Body of pancreas (tissue), 4 donors: ENCODE results near the gene RPL38. TPM values are rescaled to one million over a fixed set of nuclear protein-coding genes. Genes with fewer than 3 reads are reported as not detected.

ENCODE experiments used
- ATAC-seq: fragments of 150-250 bp; one replicate; pipeline ENCODE4 v1.9.1; 2016
- DNase-seq, 4 donors: peaks; one replicate each; pipeline ENCODE4 v3.0.0-alpha.2; 2019
- H3K27ac ChIP-seq, 4 donors: fragments of 200-600 bp; sonication (generic); 1 replicate in 3 of 4; 2 replicates in 1 of 4; pipeline versions ENCODE4 v1.5.1 to v1.6.1; 2016 to 2019; ENCODE audit warnings: mild to moderate bottlenecking in 1 of 4, mixed read lengths in 1 of 4, moderate library complexity in 1 of 4
- H3K27me3 ChIP-seq, 2 donors: fragments of 200-600 bp; sonication (generic); one replicate each; pipeline ENCODE4 v1.6.0; 2016; ENCODE audit warnings: mild to moderate bottlenecking in 1 of 2
- H3K36me3 ChIP-seq, 2 donors: fragments of 200-600 bp; sonication (generic); replicated peaks in 1 of 2; 2 replicates each; pipeline ENCODE4 v1.5.1; 2016; ENCODE audit warnings: low read depth in 2 of 2; ENCODE audit not compliant: insufficient read depth in 1 of 2
- H3K4me1 ChIP-seq: fragments of 200-600 bp; sonication (generic); one replicate; pipeline ENCODE4 v1.6.0; 2016
- H3K4me3 ChIP-seq, 2 donors: fragments of 200-600 bp; sonication (generic); 1 replicate in 1 of 2; 2 replicates in 1 of 2; pipeline ENCODE4 v1.5.1; 2016 to 2019
- H3K9me3 ChIP-seq, 3 donors: fragments of 200-600 bp; sonication (generic); 1 replicate in 2 of 3; 2 replicates in 1 of 3; pipeline ENCODE4 v1.5.1; 2016
- POLR2A ChIP-seq, 3 donors: fragments of 450-650 bp; IDR thresholded peaks; one replicate each; pipeline ENCODE4 v1.6.1; 2016; ENCODE audit warnings: antibody characterized with exemption in 3 of 3, mild to moderate bottlenecking in 2 of 3
- whole genome bisulfite sequencing, 2 donors: methylation state at CpG; one replicate each; pipeline ENCODE4 v1.1.5; 2017; 5-methylcytosine and 5-hydroxymethylcytosine counted together
- intact Hi-C: fragments of 100-400 bp; cut with DNase I; formaldehyde crosslinking; loops from one replicate; pipeline ENCODE4 v1.15.1; 2023
- total RNA-seq, 2 donors: library from RNA; depleted of rRNA; stranded (reverse); fragments of >200 nt; gene quantifications; one replicate each; pipeline ENCODE4 v1.1.0, GENCODE V29; 2016
- TF ChIP-seq, protein P1 (sequence below), 7 experiments: fragments of 450-650 bp in 4 of 7; fragments of 200-600 bp in 3 of 7; sonication (generic) in 3 of 7; IDR thresholded peaks; one replicate each; pipeline ENCODE4 v1.5.1; 2016 to 2019; ENCODE audit warnings: antibody characterized with exemption in 7 of 7

Gene RPL38
- total RNA-seq, 2 donors from 2014 or later, result 141 to 156 TPM

DNA sequence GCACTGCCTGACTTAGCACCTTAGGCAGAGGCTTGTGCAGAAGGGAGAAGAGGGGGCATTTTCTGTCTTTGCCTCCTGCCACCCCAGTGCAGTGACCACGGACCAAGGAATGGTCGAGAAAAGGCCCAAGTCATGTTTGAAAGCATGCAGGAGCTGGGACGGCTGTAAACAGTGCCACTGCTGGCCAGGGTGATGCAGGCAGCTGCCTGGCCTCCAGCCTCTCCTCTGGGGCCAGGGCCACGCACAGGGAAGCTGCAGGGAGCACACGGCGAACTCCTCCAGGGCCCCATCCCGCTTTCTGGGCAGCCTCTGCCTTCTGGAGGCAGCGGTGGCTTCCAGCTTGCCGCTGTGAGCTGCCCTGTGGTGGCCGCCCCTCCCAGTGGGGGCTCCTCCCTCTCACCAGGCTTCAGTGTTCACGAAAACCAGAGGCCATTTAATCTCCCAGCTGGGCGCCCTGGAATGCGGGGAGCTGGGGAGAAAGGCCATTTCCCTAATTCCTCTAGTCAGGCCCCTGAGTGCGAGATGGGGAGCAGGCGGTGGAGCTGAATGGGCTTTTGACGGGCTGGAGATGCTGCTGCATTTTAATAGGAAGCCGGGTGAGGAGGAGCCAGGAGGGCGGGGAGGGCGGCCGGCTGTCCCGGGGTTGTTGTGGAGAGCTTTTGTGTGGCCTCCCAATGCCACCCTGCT, 41.8 kb downstream of the RPL38 start:
- H3K27ac ChIP-seq, result no peak overlapping the region

DNA sequence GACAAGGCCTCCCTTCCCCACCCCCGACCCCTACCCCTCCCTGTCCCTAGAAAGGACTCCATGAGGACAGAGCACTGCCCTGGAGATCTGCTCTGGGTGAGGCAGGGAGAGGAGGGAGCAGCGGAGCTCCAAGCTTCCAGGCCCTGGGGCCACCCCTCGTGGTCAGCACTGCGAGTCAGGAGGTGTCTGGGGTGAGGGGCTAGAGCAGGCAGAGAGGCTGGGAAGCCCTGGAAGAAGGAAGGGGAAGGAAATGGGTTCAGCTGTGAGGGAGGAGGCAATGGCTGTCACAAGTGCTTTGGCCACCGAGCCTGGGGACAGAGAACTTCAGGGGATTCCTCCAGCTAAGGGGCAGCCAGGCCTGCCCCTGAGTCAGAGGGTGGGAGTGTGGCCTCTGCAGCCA, 42.4 kb downstream of the RPL38 start:
- Histone ChIP-seq H3K27me3 (no peaks in the 10 kb centered on the region), H3K4me1 (no peaks in the 10 kb centered on the region), H3K9me3 (no peaks in the 10 kb centered on the region), H3K36me3 (no peaks in the 10 kb centered on the region), H3K4me3 (no peak overlapping the region), H3K27ac (no peak overlapping the region)
- no peak for TF ChIP-seq POLR2A (IDR thresholded peaks at IDR 0.05)
- TF ChIP-seq, protein P1, sequence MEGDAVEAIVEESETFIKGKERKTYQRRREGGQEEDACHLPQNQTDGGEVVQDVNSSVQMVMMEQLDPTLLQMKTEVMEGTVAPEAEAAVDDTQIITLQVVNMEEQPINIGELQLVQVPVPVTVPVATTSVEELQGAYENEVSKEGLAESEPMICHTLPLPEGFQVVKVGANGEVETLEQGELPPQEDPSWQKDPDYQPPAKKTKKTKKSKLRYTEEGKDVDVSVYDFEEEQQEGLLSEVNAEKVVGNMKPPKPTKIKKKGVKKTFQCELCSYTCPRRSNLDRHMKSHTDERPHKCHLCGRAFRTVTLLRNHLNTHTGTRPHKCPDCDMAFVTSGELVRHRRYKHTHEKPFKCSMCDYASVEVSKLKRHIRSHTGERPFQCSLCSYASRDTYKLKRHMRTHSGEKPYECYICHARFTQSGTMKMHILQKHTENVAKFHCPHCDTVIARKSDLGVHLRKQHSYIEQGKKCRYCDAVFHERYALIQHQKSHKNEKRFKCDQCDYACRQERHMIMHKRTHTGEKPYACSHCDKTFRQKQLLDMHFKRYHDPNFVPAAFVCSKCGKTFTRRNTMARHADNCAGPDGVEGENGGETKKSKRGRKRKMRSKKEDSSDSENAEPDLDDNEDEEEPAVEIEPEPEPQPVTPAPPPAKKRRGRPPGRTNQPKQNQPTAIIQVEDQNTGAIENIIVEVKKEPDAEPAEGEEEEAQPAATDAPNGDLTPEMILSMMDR (IDR thresholded peaks at IDR 0.05), result no peak
- no peak for ATAC-seq
- intact Hi-C loops, result no loop called here
- 77 to 80% methylated on average over 4 to 5 of the region's 5 CpGs for WGBS, 2 donors
- no peak for DNase-seq

More for the DNA sequence above, 41.8 kb downstream of the RPL38 start:
- WGBS, 2 donors, result 81 to 84% methylated on average over 13 to 17 of the region's 21 CpGs
- Histone ChIP-seq H3K4me3 (no peak overlapping the region), H3K36me3 (no peaks in the 10 kb centered on the region), H3K27me3 (no peaks in the 10 kb centered on the region), H3K9me3 (no peaks in the 10 kb centered on the region), H3K4me1 (no peaks in the 10 kb centered on the region)
- DNase-seq (no peak), ATAC-seq (no peak)
- no peak for TF ChIP-seq POLR2A (IDR thresholded peaks at IDR 0.05)
- TF ChIP-seq, protein P1 (IDR thresholded peaks at IDR 0.05), result no peak
- intact Hi-C loops, result no loop called here

DNA sequence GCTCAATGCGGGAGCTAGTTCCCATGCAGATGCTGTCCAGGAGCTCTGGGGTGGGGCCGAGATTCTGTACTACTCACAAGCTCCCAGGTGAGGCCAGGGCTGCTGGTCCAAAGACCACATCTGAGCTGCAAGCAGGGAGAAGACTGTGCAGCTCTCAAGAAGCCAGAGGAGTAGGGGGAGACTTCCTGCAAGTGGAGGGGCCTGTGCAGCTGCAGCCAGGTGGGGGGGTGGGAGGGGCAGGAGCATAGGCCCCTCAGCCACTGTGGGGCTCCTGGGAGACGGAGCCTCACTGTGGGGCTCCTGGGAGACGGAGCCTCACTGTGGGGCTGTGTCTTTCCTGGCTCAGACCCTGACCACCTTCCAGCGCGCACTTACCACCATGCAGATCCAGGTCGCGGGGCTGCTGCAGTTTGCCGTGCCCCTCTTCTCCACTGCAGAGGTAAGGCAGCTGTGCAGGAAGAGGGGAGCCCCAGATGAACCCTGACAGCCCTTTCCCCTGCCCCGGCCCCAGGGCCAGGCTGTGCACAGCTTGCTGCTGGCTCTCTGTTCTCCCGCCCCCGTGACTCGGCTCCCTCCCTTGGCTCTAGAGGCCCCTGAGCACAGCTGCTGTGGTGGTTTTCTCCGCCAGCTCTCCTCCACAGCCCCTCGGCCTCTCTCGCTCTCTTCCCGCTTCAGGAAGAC, 46.3 kb downstream of the RPL38 start:
- H3K36me3 ChIP-seq, result no peaks in the 10 kb centered on the region
- ATAC-seq (no peak), DNase-seq (no peak)
- H3K4me3 ChIP-seq, result no peak overlapping the region
- intact Hi-C loops, result no loop called here
- H3K4me1 ChIP-seq, result no peaks in the 10 kb centered on the region
- no peak overlapping the region for H3K27ac ChIP-seq
- no peaks in the 10 kb centered on the region for H3K9me3 ChIP-seq
- H3K27me3 ChIP-seq, result no peaks in the 10 kb centered on the region
- WGBS, 2 donors, result 83 to 87% methylated on average over 11 to 12 of the region's 17 CpGs
- TF ChIP-seq, protein P1 (IDR thresholded peaks at IDR 0.05), result no peak
- no peak for TF ChIP-seq POLR2A (IDR thresholded peaks at IDR 0.05)

DNA sequence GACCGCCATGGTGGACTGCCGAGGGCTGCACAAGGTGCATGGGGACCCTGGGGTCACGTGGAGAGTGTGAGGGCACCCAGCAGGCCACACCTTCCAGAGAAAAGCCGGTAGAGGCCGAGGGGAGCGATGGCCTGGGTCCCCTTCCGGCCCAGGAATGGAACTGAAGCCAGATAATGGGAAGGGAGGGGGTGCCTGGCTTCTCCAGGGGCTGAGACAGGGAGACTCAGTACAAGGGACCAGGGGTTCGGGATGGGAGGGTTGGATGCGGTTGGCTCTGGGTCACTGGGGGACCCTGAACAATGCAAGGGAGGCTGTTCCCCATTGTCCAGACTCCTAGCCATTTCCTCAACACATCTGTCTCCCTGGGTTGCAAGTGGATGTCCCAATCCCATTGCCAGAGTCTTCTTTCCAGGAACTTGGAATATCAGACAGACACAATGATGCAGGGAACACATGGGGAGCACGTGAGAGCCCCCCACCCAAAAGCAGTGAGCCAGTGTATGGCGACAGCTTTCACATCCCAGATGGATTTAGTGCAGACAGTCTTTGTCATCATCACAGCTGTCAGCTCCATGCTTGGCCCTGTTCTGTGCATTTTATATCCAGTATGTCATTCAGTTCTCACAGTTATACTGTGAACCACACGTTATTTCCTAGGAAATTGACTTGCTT, 47.0 kb downstream of the RPL38 start:
- Histone ChIP-seq H3K27ac (no peak overlapping the region), H3K4me1 (no peaks in the 10 kb centered on the region), H3K9me3 (no peaks in the 10 kb centered on the region), H3K4me3 (no peak overlapping the region), H3K27me3 (no peaks in the 10 kb centered on the region), H3K36me3 (no peaks in the 10 kb centered on the region)
- intact Hi-C loops, result no loop called here
- 79 to 87% methylated on average over 10 to 12 of the region's 12 CpGs for WGBS, 2 donors
- no peak for DNase-seq
- ATAC-seq, result no peak
- TF ChIP-seq, protein P1 (IDR thresholded peaks at IDR 0.05), result no peak
- TF ChIP-seq POLR2A (IDR thresholded peaks at IDR 0.05), result no peak
